BLaER1 (cell line): Measurements from ENCODE around the gene TEX12.

Source experiments
- H3K27ac ChIP-seq: shearing (Covaris generic); formaldehyde crosslinking; 2 replicates; pipeline ENCODE4 v1.8.1; 2022
- H3K27me3 ChIP-seq: shearing (Covaris generic); formaldehyde crosslinking; 2 replicates; pipeline ENCODE4 v1.8.1; 2022
- H3K36me3 ChIP-seq: shearing (Covaris generic); formaldehyde crosslinking; 2 replicates; pipeline ENCODE4 v1.8.1; 2022
- H3K4me1 ChIP-seq: shearing (Covaris generic); formaldehyde crosslinking; 2 replicates; pipeline ENCODE4 v1.8.1; 2022
- H3K4me2 ChIP-seq: shearing (Covaris generic); formaldehyde crosslinking; 2 replicates; pipeline ENCODE4 v1.8.1; 2022
- H3K4me3 ChIP-seq: shearing (Covaris generic); formaldehyde crosslinking; 2 replicates; pipeline ENCODE4 v1.8.1; 2022
- H3K9ac ChIP-seq: shearing (Covaris generic); formaldehyde crosslinking; 2 replicates; pipeline ENCODE4 v1.8.1; 2022
- H3K9me3 ChIP-seq: shearing (Covaris generic); formaldehyde crosslinking; 2 replicates; pipeline ENCODE4 v1.8.1; 2022
- H4K20me1 ChIP-seq: shearing (Covaris generic); formaldehyde crosslinking; 2 replicates; pipeline ENCODE4 v1.8.1; 2022
- Cebpa-rat ChIP-seq: shearing (Covaris generic); IDR thresholded peaks from 2 replicates; pipeline ENCODE4 v1.8.1; 2022

Gene TEX12

DNA sequence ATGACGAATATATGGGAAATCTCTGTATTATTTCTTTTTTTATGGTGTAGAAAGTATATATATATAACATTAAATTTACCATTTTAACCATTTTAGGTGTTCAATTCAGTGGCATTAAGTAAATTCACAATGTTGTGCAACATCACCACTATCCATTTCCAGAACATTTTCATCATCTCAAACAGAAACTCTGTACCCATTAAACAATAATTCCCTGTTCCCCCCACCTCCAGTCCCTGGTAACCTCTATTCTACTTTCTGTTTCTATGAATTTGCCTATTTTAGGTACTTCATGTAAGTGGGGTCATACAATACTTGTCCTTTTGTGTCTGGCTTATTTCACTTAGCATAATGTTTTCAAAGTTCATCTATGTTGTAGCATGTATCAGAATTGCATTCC lies 43.7 kb downstream of the TEX12 start:
- Histone ChIP-seq H3K27ac (no peak overlapping the region), H3K4me1 (no peaks in the 10 kb centered on the region), H3K4me3 (no peak overlapping the region), H3K9me3 (no peaks in the 10 kb centered on the region; the same call in 1 of the 2 replicates), H3K27me3 (no peaks in the 10 kb centered on the region), H3K36me3 (no peaks in the 10 kb centered on the region), H3K9ac (no peak overlapping the region), H3K4me2 (no peak overlapping the region), H4K20me1 (no peaks in the 10 kb centered on the region)
- no peak for TF ChIP-seq Cebpa-rat

GRCh38 chr11:112211536-112211935 lies 44.4 kb downstream of the TEX12 start:
- H3K27ac ChIP-seq: no peak overlapping the region
- no peak for TF ChIP-seq Cebpa-rat
- no peaks in the 10 kb centered on the region for H3K27me3 ChIP-seq
- H3K4me2 ChIP-seq: no peak overlapping the region
- no peak overlapping the region for H3K9ac ChIP-seq
- no peaks in the 10 kb centered on the region for H4K20me1 ChIP-seq
- H3K36me3 ChIP-seq: no peaks in the 10 kb centered on the region
- no peak overlapping the region for H3K4me3 ChIP-seq
- no peaks in the 10 kb centered on the region; the same call in 1 of the 2 replicates for H3K9me3 ChIP-seq
- no peaks in the 10 kb centered on the region for H3K4me1 ChIP-seq

DNA sequence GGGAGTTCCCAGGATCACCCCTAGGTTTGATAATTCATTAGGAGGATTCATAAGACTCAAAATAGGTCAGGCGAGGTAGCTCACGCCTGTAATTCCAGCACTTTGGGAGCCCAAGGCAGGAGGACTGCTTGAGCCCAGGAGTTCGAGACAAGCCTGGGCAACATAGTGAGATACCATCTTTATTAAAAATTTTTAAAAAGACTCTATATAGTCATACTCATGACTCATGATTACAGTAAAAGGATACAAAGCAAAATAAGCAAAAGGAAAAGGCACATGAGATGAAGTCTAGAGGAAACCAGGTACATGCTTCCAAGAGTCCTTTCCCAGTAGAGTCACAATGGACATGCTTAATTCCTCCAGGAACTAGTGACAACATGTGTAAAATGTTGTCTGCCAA lies 45.1 kb downstream of the TEX12 start:
- Histone ChIP-seq H3K4me3 (no peak overlapping the region), H3K9ac (no peak overlapping the region), H3K36me3 (no peaks in the 10 kb centered on the region), H3K4me2 (no peak overlapping the region), H3K27me3 (no peaks in the 10 kb centered on the region), H3K9me3 (no peaks in the 10 kb centered on the region), H4K20me1 (no peaks in the 10 kb centered on the region), H3K4me1 (no peaks in the 10 kb centered on the region), H3K27ac (no peak overlapping the region)
- no peak for TF ChIP-seq Cebpa-rat

DNA sequence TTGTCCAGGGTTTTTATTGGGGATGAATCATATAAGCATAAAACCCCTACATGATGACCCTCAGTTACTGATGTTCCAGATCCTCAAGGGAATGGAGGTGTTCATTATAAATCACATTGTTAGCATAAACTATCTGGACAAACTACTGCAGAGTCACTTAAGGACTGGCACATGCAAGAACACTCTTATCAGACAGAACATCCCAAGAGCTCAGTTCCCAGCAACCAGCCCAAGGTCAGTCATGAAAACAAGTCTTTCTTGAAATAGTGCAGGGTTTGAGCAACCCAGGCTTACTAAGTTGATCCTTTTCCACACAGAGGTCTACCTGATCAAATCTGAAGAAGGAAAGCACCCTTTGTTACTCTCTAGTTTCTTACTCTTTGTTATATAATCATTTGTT lies 45.5 kb downstream of the TEX12 start:
- no peak overlapping the region for H3K9ac ChIP-seq
- H3K27ac ChIP-seq: no peak overlapping the region
- H3K4me3 ChIP-seq: no peak overlapping the region
- no peaks in the 10 kb centered on the region for H3K27me3 ChIP-seq
- H3K9me3 ChIP-seq: no peaks in the 10 kb centered on the region
- no peak overlapping the region for H3K4me2 ChIP-seq
- H3K4me1 ChIP-seq: no peaks in the 10 kb centered on the region
- TF ChIP-seq Cebpa-rat: no peak
- H4K20me1 ChIP-seq: no peaks in the 10 kb centered on the region
- no peaks in the 10 kb centered on the region for H3K36me3 ChIP-seq

DNA sequence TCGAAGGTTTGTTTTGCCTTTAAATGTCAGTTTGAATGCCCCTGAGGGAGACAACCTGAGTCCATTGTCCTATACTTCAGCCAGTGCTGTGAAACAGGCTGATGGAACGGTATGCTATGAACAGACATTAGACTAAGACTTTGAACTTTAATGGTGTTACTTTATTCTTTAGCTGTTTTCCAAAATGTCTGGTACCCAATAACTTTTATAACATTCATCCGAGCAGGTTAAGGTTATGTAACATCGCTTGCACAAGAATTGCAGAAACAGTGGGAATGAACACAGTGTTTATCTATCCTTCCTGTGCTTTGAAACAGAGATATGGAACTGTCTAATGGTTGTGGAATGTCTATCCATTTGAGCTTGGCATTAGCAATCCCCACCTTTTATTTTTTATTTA lies 46.6 kb downstream of the TEX12 start:
- H3K4me2 ChIP-seq: no peak overlapping the region
- no peaks in the 10 kb centered on the region for H3K27me3 ChIP-seq
- H4K20me1 ChIP-seq: no peaks in the 10 kb centered on the region
- no peaks in the 10 kb centered on the region for H3K36me3 ChIP-seq
- H3K9me3 ChIP-seq: no peaks in the 10 kb centered on the region
- H3K27ac ChIP-seq: no peak overlapping the region
- no peaks in the 10 kb centered on the region for H3K4me1 ChIP-seq
- no peak for TF ChIP-seq Cebpa-rat
- no peak overlapping the region for H3K4me3 ChIP-seq
- H3K9ac ChIP-seq: no peak overlapping the region

GRCh38 chr11:112215621-112216020 lies 48.4 kb downstream of the TEX12 start:
- Histone ChIP-seq H3K27me3 (no peaks in the 10 kb centered on the region), H3K36me3 (no peaks in the 10 kb centered on the region), H3K4me2 (no peak overlapping the region), H3K9ac (no peak overlapping the region), H3K4me3 (no peak overlapping the region), H3K27ac (no peak overlapping the region), H4K20me1 (no peaks in the 10 kb centered on the region), H3K9me3 (no peaks in the 10 kb centered on the region), H3K4me1 (no peaks in the 10 kb centered on the region)
- no peak for TF ChIP-seq Cebpa-rat

DNA sequence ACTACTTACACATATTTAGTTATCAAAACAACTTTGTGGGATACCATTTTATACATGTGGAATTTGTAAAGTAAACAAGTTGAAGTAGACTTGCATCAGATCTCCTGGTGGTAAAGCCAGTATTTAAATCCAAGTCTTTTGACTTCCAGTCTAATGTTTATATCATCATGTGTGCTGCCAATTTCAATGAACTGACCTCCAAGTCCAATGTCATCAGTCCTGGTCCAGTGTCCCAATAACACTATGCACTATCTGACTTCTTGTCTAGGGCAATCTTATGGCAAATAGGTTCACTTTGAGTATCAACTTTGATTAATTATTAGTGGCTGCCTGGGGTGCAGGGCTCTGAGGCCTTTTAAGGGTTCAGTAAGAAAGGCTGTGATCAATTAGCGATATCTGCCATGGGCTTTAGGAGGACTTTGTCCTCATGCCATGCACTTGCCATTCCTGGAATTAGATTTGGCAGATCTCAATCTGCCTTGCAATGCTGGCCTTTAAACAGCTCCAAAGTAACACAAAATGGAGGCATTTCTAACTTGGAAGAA lies 49.5 kb downstream of the TEX12 start:
- no peak overlapping the region for H3K4me2 ChIP-seq
- no peaks in the 10 kb centered on the region for H3K36me3 ChIP-seq
- TF ChIP-seq Cebpa-rat: no peak
- H3K9me3 ChIP-seq: no peaks in the 10 kb centered on the region
- no peak overlapping the region for H3K27ac ChIP-seq
- no peaks in the 10 kb centered on the region for H3K27me3 ChIP-seq
- H3K4me3 ChIP-seq: no peak overlapping the region
- no peaks in the 10 kb centered on the region for H3K4me1 ChIP-seq
- no peaks in the 10 kb centered on the region for H4K20me1 ChIP-seq
- H3K9ac ChIP-seq: no peak overlapping the region

DNA sequence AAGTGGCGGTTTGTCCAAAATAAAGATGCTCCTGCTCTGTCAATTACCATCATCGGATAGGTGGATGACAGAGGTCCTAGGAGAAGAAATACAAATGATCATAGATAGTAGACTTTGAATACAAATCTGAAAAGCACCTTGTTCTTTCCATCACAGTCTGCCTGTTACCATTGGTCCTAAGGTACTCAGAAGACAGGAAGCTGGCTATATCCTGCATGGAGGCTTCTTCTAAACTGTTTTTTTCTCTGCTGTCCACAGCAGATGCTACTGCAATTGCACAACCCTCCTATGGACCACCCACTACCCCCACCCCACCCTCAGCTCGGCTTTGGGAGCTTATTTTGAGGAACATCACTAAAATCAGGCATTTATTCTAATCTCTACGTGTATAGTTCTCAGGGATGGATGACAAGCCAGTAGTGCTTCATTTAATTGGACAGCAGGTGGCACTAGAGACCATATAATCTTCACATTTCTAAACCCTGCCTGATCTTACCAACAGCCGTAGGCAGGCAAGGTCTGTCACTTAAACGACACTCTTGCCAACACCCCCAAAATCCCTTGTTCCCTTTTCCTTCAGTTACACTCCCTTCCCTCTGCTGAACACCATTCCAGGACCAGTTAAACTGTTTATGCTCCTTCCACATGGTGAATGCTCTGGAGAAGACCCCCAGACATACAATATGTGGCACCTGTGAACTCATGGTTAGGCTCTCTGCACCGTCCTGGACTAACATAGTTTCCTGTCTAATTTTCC lies 52.5 kb downstream of the TEX12 start:
- Histone ChIP-seq H3K4me1 (no peaks in the 10 kb centered on the region), H3K9ac (no peak overlapping the region), H3K27ac (no peak overlapping the region), H3K36me3 (no peaks in the 10 kb centered on the region), H3K27me3 (no peaks in the 10 kb centered on the region), H3K4me2 (no peak overlapping the region), H3K4me3 (no peak overlapping the region), H4K20me1 (no peaks in the 10 kb centered on the region), H3K9me3 (no peaks in the 10 kb centered on the region)
- TF ChIP-seq Cebpa-rat: no peak

DNA sequence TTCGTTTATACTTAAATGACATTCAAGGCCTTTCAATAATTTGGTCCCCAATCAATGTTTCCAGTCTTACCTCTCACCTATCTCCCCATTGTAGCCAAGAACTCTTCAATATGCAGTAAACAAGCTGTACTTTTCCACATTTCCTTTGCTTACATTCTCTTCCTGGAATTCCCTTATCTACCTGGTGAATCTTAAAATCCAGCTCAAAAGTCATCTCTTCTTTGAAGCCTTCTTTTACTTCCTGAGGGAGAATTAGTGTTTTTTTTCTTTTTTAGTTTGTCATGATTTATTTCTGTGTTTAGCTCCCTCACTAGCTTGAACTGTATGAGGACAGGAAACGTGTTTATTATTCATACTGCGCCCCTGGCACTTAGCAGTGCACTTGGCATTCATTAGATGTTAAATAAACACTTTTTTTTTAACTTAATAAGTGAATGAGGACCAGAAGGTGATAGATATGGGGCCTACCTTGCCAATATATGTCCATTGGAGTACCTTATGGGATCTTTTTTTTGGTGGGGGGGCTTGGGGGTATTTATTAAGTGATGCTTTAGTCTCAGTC lies 54.2 kb downstream of the TEX12 start:
- no peak overlapping the region for H3K4me2 ChIP-seq
- H3K4me3 ChIP-seq: no peak overlapping the region
- H3K9ac ChIP-seq: no peak overlapping the region
- no peaks in the 10 kb centered on the region for H3K27me3 ChIP-seq
- no peaks in the 10 kb centered on the region for H4K20me1 ChIP-seq
- no peak overlapping the region for H3K27ac ChIP-seq
- no peaks in the 10 kb centered on the region for H3K9me3 ChIP-seq
- H3K4me1 ChIP-seq: no peaks in the 10 kb centered on the region
- no peak for TF ChIP-seq Cebpa-rat
- no peaks in the 10 kb centered on the region for H3K36me3 ChIP-seq
